Upper lobe of left lung (tissue), 6 donors: ENCODE results near the gene PARVA. TPM values are rescaled to one million over a fixed set of nuclear protein-coding genes. Genes with fewer than 3 reads are reported as not detected.

Experiments used
- ATAC-seq, 2 donors: fragments of 200-7000 bp; cut with Tn5 transposase; one replicate each; pipeline ENCODE4 v1.9.1; 2022; ENCODE audit warnings: mild to moderate bottlenecking in 2 of 2, moderate library complexity in 2 of 2; ENCODE audit not compliant: low FRiP score in 2 of 2
- DNase-seq, 2 donors: peaks; one replicate each; pipeline ENCODE4 v3.0.0-alpha.2; 2019 to 2020
- H3K27ac ChIP-seq, 4 donors: fragments of 200-600 bp; sonication (generic); one replicate each; pipeline ENCODE4 v1.5.1; 2016 to 2019
- H3K27me3 ChIP-seq, 4 donors: fragments of 200-600 bp; sonication (generic); one replicate each; pipeline ENCODE4 v1.5.1; 2017 to 2019
- H3K36me3 ChIP-seq, 4 donors: fragments of 200-600 bp; sonication (generic); one replicate each; pipeline ENCODE4 v1.5.1; 2016 to 2019
- H3K4me1 ChIP-seq, 4 donors: fragments of 200-600 bp; sonication (generic); one replicate each; pipeline ENCODE4 v1.5.1; 2018 to 2019
- H3K4me3 ChIP-seq, 4 donors: fragments of 200-600 bp; sonication (generic); one replicate each; pipeline ENCODE4 v1.5.1; 2017 to 2019; ENCODE audit warnings: mild to moderate bottlenecking in 2 of 4, moderate library complexity in 1 of 4
- H3K9me3 ChIP-seq, 4 donors: fragments of 200-600 bp; sonication (generic); one replicate each; pipeline ENCODE4 v1.5.1; 2018 to 2019
- EP300 ChIP-seq, 4 donors: sonication (generic); formaldehyde crosslinking; IDR thresholded peaks; one replicate each; pipeline ENCODE4 v1.5.1; 2017; ENCODE audit warnings: antibody characterized with exemption in 4 of 4, control low read depth in 2 of 4
- POLR2A ChIP-seq, 4 donors: fragments of 450-650 bp; IDR thresholded peaks; one replicate each; pipeline ENCODE4 v1.5.1; 2016 to 2017; ENCODE audit warnings: antibody characterized with exemption in 4 of 4, mild to moderate bottlenecking in 2 of 4
- POLR2AphosphoS5 ChIP-seq, 2 donors: sonication (generic); formaldehyde crosslinking; IDR thresholded peaks; one replicate each; pipeline ENCODE4 v1.5.1; 2017; ENCODE audit warnings: antibody characterized with exemption in 2 of 2
- WGBS, 2 donors: methylation state at CpG; one replicate each; pipeline ENCODE4 v1.1.5; 2017 to 2018; 5-methylcytosine and 5-hydroxymethylcytosine counted together
- total RNA-seq, 6 donors: library from RNA; depleted of rRNA in 4 of 6; stranded (reverse); fragments of >200 nt in 4 of 6; gene quantifications; one replicate each; pipeline versions ENCODE4 v1.1.0 to v1.2.1, GENCODE V29; 2016 to 2021
- TF ChIP-seq, protein P1 (sequence below), 6 experiments: fragments of 450-650 bp in 4 of 6; fragments of 200-600 bp in 2 of 6; sonication (generic) in 2 of 6; IDR thresholded peaks; one replicate each; pipeline ENCODE4 v1.5.1; 2016 to 2019; ENCODE audit warnings: antibody characterized with exemption in 6 of 6
- donor health status: DM: no; HTN: no; CAD: no; lungs with moderate emphysema.
- donor health status: DM: no; HTN: yes; CAD: no; lungs with severe emphysema.

The PARVA gene
- total RNA-seq, 6 donors from 2014 or later: 36.7 to 73.5 (median 58.0) TPM

DNA sequence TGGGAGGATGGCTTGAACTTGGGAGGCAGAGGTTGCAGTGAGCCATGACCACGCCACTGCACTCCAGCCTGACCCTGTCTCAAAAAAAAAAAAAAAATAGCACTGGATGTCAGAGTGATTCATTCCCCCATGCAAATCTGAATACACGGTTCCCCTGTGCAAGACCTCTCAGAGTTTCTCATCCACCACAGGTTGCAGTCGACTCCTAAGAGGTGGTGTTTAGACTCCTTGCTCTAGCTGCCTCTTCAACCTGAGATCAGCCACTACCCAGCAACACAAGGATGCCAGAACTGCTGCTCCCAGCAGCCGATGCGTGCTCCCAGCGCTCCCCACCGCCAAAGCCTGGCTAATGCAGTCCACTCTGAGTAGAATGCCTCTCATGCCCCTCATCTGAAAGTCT is 97.5 kb downstream of the PARVA start:
- ATAC-seq: no peak
- no peak overlapping the region for H3K4me3 ChIP-seq
- H3K27me3 ChIP-seq: no peaks in the 10 kb centered on the region
- H3K9me3 ChIP-seq: no peaks in the 10 kb centered on the region
- peaks cover 0 to 56% (median 27%) of the 10 kb centered on the region in 4 donors for H3K36me3 ChIP-seq
- no peak for TF ChIP-seq POLR2A (IDR thresholded peaks at IDR 0.05)
- TF ChIP-seq, protein P1, sequence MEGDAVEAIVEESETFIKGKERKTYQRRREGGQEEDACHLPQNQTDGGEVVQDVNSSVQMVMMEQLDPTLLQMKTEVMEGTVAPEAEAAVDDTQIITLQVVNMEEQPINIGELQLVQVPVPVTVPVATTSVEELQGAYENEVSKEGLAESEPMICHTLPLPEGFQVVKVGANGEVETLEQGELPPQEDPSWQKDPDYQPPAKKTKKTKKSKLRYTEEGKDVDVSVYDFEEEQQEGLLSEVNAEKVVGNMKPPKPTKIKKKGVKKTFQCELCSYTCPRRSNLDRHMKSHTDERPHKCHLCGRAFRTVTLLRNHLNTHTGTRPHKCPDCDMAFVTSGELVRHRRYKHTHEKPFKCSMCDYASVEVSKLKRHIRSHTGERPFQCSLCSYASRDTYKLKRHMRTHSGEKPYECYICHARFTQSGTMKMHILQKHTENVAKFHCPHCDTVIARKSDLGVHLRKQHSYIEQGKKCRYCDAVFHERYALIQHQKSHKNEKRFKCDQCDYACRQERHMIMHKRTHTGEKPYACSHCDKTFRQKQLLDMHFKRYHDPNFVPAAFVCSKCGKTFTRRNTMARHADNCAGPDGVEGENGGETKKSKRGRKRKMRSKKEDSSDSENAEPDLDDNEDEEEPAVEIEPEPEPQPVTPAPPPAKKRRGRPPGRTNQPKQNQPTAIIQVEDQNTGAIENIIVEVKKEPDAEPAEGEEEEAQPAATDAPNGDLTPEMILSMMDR (IDR thresholded peaks at IDR 0.05): no peak
- TF ChIP-seq EP300 (IDR thresholded peaks at IDR 0.05): no peak
- TF ChIP-seq POLR2AphosphoS5 (IDR thresholded peaks at IDR 0.05): no peak
- no peak overlapping the region for H3K27ac ChIP-seq
- WGBS, 2 donors: 91 to 92% methylated on average over 7 of the region's 7 CpGs
- DNase-seq: peak in 1 of 2 donors; percentile 45
- H3K4me1 ChIP-seq: peaks cover 4 to 13% (median 4%) of the 10 kb centered on the region in 4 donors

DNA sequence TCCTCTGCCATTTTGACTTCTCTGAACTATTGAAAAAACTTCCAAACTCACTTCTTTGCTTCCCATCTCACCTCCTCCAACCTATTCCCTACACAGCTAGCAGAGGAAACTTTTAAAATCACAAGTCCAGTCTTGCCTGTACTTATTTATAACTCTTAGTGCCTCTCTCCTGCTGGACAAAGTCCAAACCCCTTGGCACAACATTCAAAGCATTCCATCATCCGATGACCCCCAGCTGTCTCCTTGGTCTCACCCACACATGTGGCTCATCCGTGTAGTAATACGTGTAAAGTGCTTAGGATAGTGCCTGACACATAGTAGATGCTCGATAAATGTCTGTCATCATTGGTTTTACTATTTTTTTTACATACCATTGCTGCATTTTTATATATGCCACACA is 101.4 kb downstream of the PARVA start:
- TF ChIP-seq, protein P1 (IDR thresholded peaks at IDR 0.05): no peak
- no peak for TF ChIP-seq POLR2AphosphoS5 (IDR thresholded peaks at IDR 0.05)
- no peak for TF ChIP-seq POLR2A (IDR thresholded peaks at IDR 0.05)
- no peak for TF ChIP-seq EP300 (IDR thresholded peaks at IDR 0.05)
- no peak for DNase-seq
- 73 to 81% methylated on average over 4 of the region's 4 CpGs for WGBS, 2 donors
- ATAC-seq: no peak
- H3K4me1 ChIP-seq: no peaks in the 10 kb centered on the region
- no peak overlapping the region for H3K27ac ChIP-seq
- no peaks in the 10 kb centered on the region for H3K9me3 ChIP-seq
- peaks cover 0 to 67% (median 30%) of the 10 kb centered on the region in 4 donors for H3K36me3 ChIP-seq
- H3K27me3 ChIP-seq: no peaks in the 10 kb centered on the region
- no peak overlapping the region for H3K4me3 ChIP-seq

DNA sequence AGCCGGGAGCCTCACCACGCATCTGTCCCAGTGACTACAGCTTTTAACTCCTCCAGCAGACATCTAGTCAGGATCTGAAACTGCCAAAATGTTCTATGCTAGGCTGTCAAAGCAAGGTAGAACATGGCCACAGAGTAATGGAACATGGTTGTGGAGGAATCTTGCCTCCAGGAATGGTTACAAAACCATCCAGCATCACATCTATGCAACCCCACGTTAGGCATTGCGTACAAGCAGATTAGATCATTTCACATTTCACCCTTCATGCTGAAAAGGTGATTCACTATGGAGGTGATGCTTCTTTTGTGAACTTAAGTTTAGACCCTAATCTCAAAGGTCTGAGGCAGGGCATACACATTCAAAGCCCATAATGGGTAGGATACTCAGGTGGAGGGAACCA is 103.0 kb downstream of the PARVA start:
- Histone ChIP-seq H3K27me3 (no peaks in the 10 kb centered on the region), H3K4me1 (no peaks in the 10 kb centered on the region), H3K9me3 (no peaks in the 10 kb centered on the region), H3K27ac (no peak overlapping the region), H3K4me3 (no peak overlapping the region), H3K36me3 (peaks cover 0 to 51% (median 20%) of the 10 kb centered on the region in 4 donors)
- WGBS, 2 donors: 94 to 99% methylated on average over 4 of the region's 4 CpGs
- DNase-seq (no peak), ATAC-seq (no peak)
- TF ChIP-seq POLR2A (IDR thresholded peaks at IDR 0.05) (no peak), EP300 (IDR thresholded peaks at IDR 0.05) (no peak), POLR2AphosphoS5 (IDR thresholded peaks at IDR 0.05) (no peak)
- TF ChIP-seq, protein P1 (IDR thresholded peaks at IDR 0.05): no peak

DNA sequence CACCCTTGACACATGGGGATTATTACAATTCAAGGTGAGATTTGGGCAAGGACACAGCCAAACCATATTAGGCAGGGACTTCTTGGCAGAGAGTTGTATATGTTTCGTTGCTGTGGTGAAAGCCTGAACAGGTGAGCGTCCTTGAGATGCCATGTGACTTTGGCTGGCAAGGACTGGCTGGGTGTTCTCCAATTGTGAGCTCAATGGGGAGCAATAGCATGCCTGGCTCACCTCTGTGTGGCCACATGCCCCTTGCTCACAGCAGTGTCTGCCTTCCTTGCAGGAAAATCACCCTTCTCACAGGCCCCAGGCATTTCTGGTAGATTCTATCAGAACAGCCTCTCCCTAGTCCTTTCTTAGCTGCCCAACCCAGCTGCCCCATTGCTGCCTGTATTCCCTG is 105.5 kb downstream of the PARVA start:
- Histone ChIP-seq H3K36me3 (peaks cover 0 to 29% (median 6%) of the 10 kb centered on the region in 4 donors), H3K9me3 (no peaks in the 10 kb centered on the region), H3K4me3 (no peak overlapping the region), H3K27ac (no peak overlapping the region), H3K27me3 (no peaks in the 10 kb centered on the region), H3K4me1 (no peaks in the 10 kb centered on the region)
- TF ChIP-seq EP300 (IDR thresholded peaks at IDR 0.05) (no peak), POLR2A (IDR thresholded peaks at IDR 0.05) (no peak), POLR2AphosphoS5 (IDR thresholded peaks at IDR 0.05) (no peak)
- TF ChIP-seq, protein P1 (IDR thresholded peaks at IDR 0.05): no peak
- WGBS, 2 donors: 59 to 82% methylated on average over 2 of the region's 2 CpGs
- DNase-seq: peak in 1 of 2 donors; percentile 44
- peak; percentile 15 to 59 for ATAC-seq

DNA sequence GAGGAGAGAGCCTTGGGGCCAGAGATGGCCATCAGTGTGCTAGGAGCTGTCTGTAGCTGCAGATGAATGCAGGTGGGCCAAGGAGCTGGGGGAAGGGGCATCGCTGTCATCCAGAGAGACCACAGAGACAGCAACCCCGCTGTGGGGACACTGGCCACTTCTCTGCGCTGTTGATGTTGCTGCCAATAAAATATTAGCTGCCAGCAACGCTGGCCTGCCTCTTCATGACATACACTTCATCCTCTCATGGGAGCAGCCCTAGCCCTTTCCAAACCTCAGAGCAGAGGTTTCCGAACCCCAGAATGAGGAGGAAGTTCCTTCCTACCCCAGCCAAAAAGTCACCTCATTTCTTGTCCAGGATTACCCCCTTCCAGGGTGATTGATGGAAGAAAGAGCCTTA is 106.2 kb downstream of the PARVA start:
- H3K4me1 ChIP-seq: no peaks in the 10 kb centered on the region
- H3K4me3 ChIP-seq: no peak overlapping the region
- no peaks in the 10 kb centered on the region for H3K9me3 ChIP-seq
- ATAC-seq (peak in 1 of 2 donors; percentile 28), DNase-seq (no peak)
- H3K36me3 ChIP-seq: peaks cover 0 to 21% (median 2%) of the 10 kb centered on the region in 4 donors
- WGBS, 2 donors: 91% methylated on average over 5 of the region's 5 CpGs; no CpG with 5 or more reads in 1 of the 2 donors
- H3K27me3 ChIP-seq: no peaks in the 10 kb centered on the region
- no peak for TF ChIP-seq POLR2A (IDR thresholded peaks at IDR 0.05)
- H3K27ac ChIP-seq: no peak overlapping the region
